ENCODE measurements around the gene MEA1.

The MEA1 gene

GRCh38 chr6:42970871-42971612 is 42.7 kb downstream of the MEA1 start:
- no peak for DNase-seq (ENCODE audit: low read depth)

- no peak for DNase-seq (ENCODE audit: low read depth)
These were observed 43.8 kb downstream of the MEA1 start for GRCh38 chr6:42969934-42970333.

- DNase-seq (ENCODE audit: low read depth), result no peak
These were observed 44.3 kb downstream of the MEA1 start for GRCh38 chr6:42969431-42969830.

- no peak for DNase-seq (ENCODE audit: low read depth)
These were observed 45.0 kb downstream of the MEA1 start for GRCh38 chr6:42968783-42969182.

GRCh38 chr6:42968126-42968701 is 45.5 kb downstream of the MEA1 start:
- no peak for DNase-seq (ENCODE audit: low read depth)

GRCh38 chr6:42967228-42967627 is 46.5 kb downstream of the MEA1 start:
- DNase-seq (ENCODE audit: low read depth), result no peak

- no peak for DNase-seq (ENCODE audit: low read depth)
These were observed 47.2 kb downstream of the MEA1 start for GRCh38 chr6:42966571-42966970.

- no peak for DNase-seq (ENCODE audit: low read depth)
These were observed 49.7 kb downstream of the MEA1 start for GRCh38 chr6:42963855-42964605.

GRCh38 chr6:42963179-42963854 is 50.4 kb downstream of the MEA1 start:
- DNase-seq (ENCODE audit: low read depth), result no peak

- no peak for DNase-seq (ENCODE audit: low read depth)
These were observed 51.1 kb downstream of the MEA1 start for GRCh38 chr6:42962502-42963178.

- no peak for DNase-seq (ENCODE audit: low read depth)
These were observed 51.6 kb downstream of the MEA1 start for GRCh38 chr6:42962096-42962495.
